ENCODE data around the gene DEGS2.
"Not testable (repeated sequence)": the region's sequence is repeated elsewhere in the genome, so short reads cannot be mapped to it uniquely, and the experiment has no call there.

Gene DEGS2
- 0 to 0.38 (median 0) reads per million in 9 experiments for total RNA-seq

DNA sequence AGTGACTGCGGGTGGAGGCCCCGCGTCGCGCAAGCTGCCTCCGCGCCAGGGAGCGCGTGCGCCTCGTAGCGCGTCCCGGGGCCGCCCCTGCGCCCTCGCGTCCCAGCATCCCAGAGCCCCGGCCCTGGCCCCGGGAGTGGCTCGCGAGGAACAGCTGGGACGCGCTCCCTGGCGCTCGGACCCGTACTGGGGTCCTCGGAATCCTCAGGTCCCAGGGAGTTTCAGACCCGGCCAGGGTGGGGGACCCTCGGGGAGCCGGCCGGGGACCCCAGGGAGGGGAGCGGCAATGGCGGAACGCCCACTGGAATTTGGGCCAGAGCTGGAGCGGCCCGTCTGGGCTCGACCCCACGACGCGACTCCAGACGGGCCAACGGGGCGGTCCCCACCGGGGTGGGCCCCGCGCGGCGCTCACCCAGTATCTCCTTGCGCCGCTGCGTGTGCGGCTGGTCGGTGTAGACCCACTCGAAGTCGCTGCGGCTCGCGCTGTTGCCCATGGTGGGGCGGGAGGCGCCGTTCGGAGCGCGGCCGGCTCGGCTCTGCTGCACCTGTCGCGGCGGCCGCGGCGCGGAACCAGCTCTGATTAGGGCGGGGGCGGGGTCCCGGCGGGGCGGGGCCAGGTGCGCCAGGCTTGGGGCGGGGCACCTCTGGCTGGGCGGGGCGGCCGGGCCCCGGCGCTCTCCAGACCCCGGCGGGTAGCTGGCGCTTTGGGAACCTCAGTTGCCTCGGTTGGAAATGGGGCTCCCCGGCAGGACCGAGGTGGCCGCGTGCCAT is at the start of gene DEGS2:
Gene DEGS2 (minus strand): TSS at position 552 of the 771 bp plus-strand sequence. CDS start 58 bp downstream, at position 494.
- Mint-ChIP-seq H3K36me3 (ENCODE audit: insufficient read depth) (peaks cover 2% of the 10 kb centered on the region), H3K4me1 (ENCODE audit: low read depth in 2 of 2) (no peaks in the 10 kb centered on the region), H3K27ac (no peak within 1 kb of the TSS), H3K4me3 (peak within 1 kb of the TSS; percentile 41 to 48), H3K27me3 (peaks cover 7 to 33% of the 10 kb centered on the region in 2 donors), H3K9me3 (peaks cover 5 to 7% of the 10 kb centered on the region in 2 donors)
- ATAC-seq (replicated peaks) (peak; percentile 79), DNase-seq (no peak)

DNA sequence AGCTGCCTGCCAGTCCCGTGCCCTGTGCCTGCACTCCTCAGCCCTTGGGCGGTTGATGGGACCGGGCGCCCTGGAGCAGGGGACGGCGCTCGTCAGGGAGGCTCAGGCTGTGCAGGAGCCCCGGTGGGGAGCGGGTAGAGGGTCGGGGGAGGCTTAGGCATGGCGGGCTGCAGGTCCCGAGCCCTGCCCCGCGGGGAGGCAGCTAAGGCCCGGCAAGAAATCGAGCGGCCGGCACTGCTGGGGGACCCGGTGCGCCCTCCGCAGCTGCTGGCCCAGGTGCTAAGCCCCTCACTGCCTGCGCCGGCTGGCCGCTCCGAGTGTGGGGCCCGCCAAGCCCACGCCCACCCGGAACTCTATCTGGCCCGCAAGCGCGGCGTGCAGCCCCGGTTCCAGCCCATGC is 48.7 kb upstream of the DEGS2 start:
- H3K36me3 Mint-ChIP-seq (ENCODE audit: insufficient read depth); DNase-seq; H3K27ac Mint-ChIP-seq; H3K4me1 Mint-ChIP-seq (ENCODE audit: low read depth in 2 of 2); H3K27me3 Mint-ChIP-seq; ATAC-seq (replicated peaks); H3K9me3 Mint-ChIP-seq; H3K4me3 Mint-ChIP-seq: not testable (repeated sequence)

DNA sequence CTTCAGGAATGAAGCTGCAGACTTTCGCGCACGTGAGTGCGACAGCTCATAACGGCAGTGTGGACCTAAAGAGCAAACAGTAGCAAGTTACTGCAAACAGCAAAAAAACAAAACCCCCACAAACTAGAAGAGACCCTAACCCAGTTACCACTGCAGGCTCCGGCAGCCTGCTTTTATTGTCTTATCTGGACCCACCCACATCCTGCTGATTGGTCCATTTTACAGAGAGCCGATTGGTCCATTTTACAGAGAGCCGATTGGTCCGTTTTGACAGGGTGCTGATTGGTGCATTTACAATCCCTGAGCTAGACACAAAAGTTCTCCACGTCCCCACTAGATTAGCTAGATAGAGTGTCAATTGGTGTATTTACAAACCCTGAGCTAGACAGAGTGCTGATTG is 48.1 kb upstream of the DEGS2 start:
- H3K4me3 Mint-ChIP-seq; H3K9me3 Mint-ChIP-seq; H3K27me3 Mint-ChIP-seq; DNase-seq; H3K36me3 Mint-ChIP-seq (ENCODE audit: insufficient read depth); ATAC-seq (replicated peaks); H3K27ac Mint-ChIP-seq; H3K4me1 Mint-ChIP-seq (ENCODE audit: low read depth in 2 of 2): not testable (repeated sequence)

DNA sequence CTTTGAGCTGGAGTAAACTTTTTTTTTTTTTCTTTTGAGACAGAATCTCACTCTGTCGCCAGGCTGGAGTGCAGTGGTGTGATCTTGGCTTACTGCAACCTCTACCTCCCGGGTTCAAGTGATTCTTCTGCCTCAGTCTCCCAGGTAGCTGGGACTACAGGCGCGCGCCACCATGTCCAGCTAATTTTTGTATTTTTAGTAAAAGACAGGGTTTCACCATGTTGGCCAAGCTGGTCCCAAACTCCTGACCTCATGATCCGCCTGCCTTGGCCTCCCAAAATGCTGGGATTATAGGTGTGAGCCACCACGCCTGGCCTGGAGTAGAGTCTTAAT is 45.4 kb upstream of the DEGS2 start:
- H3K27me3 Mint-ChIP-seq: not testable (repeated sequence)

DNA sequence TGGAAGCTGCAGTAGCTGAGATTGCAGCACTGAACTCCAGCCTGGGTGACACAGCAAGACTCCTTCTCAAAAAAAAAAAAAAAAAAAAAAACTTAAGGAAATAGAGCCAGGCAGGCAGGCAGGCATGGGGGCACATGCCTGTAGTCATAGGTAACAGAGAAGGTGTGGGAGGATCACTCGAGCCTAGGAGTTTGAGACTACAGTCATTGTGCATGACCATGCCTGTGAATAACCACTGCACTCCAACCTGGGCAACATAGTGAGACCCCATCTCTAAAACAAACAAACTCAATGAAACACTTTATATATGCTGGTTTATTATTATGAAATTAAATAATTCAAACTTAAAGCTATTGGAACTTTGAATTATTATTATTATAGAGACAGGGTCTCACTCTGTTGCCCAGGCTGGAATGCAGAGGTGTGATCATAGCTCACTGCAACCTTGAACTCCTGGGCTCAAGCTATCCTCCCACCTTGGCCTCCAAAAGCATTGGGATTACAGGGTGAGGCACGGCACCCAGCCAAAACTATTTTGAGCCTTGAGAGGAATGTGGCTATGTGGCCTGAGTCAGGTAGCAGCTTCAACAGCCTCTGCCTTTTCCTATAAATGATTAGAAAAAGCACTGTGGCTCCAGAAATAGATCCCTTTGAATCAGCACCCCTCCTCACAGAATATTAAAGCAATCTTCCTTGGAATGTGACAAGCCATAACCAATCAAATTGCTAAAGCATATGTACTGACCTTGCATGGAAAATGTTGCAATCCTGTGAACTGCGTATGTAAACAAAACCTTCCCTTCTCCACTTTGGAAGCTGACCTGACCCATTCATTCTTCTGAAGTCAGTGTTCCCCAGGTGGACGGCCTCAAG is 44.8 kb upstream of the DEGS2 start:
- no peaks in the 10 kb centered on the region for H3K4me1 Mint-ChIP-seq (ENCODE audit: low read depth in 2 of 2)
- DNase-seq (no peak), ATAC-seq (replicated peaks) (no peak)
- no peak overlapping the region for H3K4me3 Mint-ChIP-seq
- H3K27me3 Mint-ChIP-seq: peaks cover 0 to 9% of the 10 kb centered on the region in 2 donors
- peaks cover 3% of the 10 kb centered on the region for H3K36me3 Mint-ChIP-seq (ENCODE audit: insufficient read depth)
- H3K27ac Mint-ChIP-seq: no peak overlapping the region
- H3K9me3 Mint-ChIP-seq: no peaks in the 10 kb centered on the region

More for the DNA sequence above, 45.4 kb upstream of the DEGS2 start:
- H3K27ac Mint-ChIP-seq; H3K4me3 Mint-ChIP-seq; H3K4me1 Mint-ChIP-seq (ENCODE audit: low read depth in 2 of 2); ATAC-seq (replicated peaks); DNase-seq; H3K36me3 Mint-ChIP-seq (ENCODE audit: insufficient read depth); H3K9me3 Mint-ChIP-seq: not testable (repeated sequence)

DNA sequence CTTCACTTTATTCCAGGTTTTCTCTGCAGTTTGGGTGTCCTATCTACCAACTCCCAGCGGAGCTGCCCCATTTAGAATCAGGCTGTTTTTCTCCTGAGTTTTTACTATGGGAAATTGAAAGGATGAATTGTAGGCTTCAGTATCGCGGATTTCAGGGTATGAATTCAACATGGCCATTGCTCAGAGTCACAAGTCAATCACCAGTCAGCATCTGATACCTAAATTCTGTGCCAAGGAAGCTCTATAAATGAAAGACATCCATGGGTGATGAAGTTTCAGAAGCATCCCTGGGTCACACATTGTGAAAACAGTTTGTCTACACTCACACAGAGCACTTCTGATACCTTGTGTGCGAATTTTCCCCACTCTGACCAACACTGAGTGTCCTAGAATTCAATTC is 43.7 kb upstream of the DEGS2 start:
- H3K9me3 Mint-ChIP-seq: no peaks in the 10 kb centered on the region
- H3K4me3 Mint-ChIP-seq: no peak overlapping the region
- no peak for ATAC-seq (replicated peaks)
- peaks cover 3% of the 10 kb centered on the region for H3K36me3 Mint-ChIP-seq (ENCODE audit: insufficient read depth)
- no peaks in the 10 kb centered on the region for H3K4me1 Mint-ChIP-seq (ENCODE audit: low read depth in 2 of 2)
- DNase-seq: no peak
- H3K27ac Mint-ChIP-seq: no peak overlapping the region
- peaks cover 0 to 9% of the 10 kb centered on the region in 2 donors for H3K27me3 Mint-ChIP-seq

DNA sequence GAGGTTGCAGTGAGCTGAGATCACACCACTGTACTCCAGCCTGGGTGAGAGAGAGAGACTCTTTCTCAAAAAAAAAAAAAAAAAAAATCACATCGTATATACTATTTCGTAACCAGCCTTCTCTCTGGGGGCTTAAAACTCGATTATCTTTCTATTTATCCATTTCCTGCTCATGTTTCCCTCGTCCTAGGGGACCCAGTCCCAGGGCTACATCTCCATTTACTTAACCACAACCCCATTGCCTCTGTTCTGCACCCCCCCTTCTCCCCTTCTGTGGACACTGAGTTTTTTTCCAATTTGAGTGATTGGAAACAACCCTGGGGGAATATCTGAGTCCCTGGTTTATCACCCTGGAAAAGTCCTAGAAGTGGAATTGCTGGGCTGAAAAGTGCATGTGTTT is 43.3 kb upstream of the DEGS2 start:
- H3K4me3 Mint-ChIP-seq: no peak overlapping the region

DNA sequence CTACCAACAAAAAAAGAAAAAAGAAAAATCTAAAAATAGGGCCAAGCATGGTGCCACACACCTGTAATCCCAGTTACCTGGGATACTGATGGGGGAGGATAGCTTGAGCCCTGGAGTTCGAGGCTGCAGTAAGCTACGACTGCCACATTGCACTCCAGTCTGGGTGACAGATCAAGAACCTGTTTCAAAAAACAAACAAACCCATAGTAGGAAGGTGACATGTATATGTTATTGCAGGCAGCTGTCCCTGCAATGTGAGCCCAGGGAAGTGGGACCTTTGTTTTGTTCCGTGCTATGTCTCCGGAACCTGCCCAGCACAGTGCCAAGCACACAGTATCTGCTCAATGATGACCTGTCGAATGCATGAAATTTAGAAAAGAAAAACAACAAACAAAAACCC is 42.3 kb upstream of the DEGS2 start:
- Mint-ChIP-seq H3K4me1 (ENCODE audit: low read depth in 2 of 2) (no peaks in the 10 kb centered on the region), H3K27ac (no peak overlapping the region), H3K4me3 (no peak overlapping the region), H3K36me3 (ENCODE audit: insufficient read depth) (peaks cover 3% of the 10 kb centered on the region), H3K9me3 (no peaks in the 10 kb centered on the region), H3K27me3 (peaks cover 0 to 9% of the 10 kb centered on the region in 2 donors)
- DNase-seq (no peak), ATAC-seq (replicated peaks) (no peak)

More for the DNA sequence above, 43.3 kb upstream of the DEGS2 start:
- Mint-ChIP-seq H3K27me3 (peaks cover 0 to 9% of the 10 kb centered on the region in 2 donors), H3K4me1 (ENCODE audit: low read depth in 2 of 2) (no peaks in the 10 kb centered on the region), H3K27ac (no peak overlapping the region), H3K9me3 (no peaks in the 10 kb centered on the region), H3K36me3 (ENCODE audit: insufficient read depth) (peaks cover 3% of the 10 kb centered on the region)
- no peak for ATAC-seq (replicated peaks)
- DNase-seq: no peak

DNA sequence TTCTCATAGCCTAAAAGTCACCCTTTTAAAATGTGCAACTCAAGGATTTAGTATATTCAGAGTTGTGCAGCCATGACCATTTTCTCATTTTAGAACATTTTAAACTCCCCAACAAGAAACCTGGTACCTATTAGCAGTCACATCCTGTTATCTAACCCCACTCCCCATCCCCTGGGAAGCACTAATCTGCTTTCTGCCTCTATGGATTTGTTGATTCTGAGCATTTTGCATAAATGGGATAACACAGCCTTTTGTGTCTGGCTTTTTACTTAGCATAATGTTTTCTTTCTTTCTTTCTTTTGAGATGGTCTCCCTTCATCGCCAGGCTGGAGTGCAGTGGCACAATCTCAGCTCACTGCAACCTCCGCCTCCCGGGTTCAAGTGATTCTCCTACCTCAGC is 40.9 kb upstream of the DEGS2 start:
- Mint-ChIP-seq H3K27ac (no peak overlapping the region), H3K9me3 (no peaks in the 10 kb centered on the region), H3K4me3 (no peak overlapping the region), H3K4me1 (ENCODE audit: low read depth in 2 of 2) (no peaks in the 10 kb centered on the region), H3K36me3 (ENCODE audit: insufficient read depth) (peaks cover 3% of the 10 kb centered on the region), H3K27me3 (peaks cover 0 to 9% of the 10 kb centered on the region in 2 donors)
- ATAC-seq (replicated peaks): no peak
- no peak for DNase-seq

DNA sequence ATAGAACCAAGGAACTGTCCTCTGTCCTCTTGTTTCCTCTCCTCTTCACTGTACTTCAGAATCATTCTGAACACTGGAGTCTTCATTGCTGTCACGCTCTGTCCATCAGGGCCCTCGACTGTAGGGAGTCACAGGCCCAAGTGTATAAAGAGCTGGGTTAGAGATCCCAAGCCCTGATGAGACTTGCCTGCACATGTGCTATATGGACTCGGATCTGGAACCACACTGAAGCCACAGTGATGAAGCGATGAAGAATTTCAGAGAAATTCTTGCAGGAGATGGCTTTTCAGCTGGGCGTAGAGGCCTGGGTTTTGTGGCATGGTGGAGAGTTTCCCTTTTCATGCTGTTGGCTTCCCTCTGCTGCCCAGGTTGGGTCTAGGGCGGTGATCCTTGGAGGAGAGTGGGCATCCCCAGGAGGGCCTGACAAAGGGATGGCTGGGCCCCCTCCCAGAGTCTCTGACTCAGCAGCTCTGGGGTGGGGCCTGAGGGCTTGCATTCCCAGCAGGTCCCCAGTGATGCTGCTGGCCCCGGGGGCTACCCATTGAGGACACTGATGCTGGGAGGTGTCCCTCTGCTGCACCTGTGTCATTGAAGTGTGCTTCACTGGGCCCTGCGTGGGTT is 39.9 kb upstream of the DEGS2 start:
- Mint-ChIP-seq H3K27ac (no peak overlapping the region), H3K4me3 (no peak overlapping the region), H3K27me3 (peaks cover 0 to 9% of the 10 kb centered on the region in 2 donors), H3K36me3 (ENCODE audit: insufficient read depth) (no peaks in the 10 kb centered on the region), H3K9me3 (no peaks in the 10 kb centered on the region), H3K4me1 (ENCODE audit: low read depth in 2 of 2) (peaks cover 0 to under 1% of the 10 kb centered on the region in 2 donors)
- DNase-seq: no peak
- no peak for ATAC-seq (replicated peaks)

DNA sequence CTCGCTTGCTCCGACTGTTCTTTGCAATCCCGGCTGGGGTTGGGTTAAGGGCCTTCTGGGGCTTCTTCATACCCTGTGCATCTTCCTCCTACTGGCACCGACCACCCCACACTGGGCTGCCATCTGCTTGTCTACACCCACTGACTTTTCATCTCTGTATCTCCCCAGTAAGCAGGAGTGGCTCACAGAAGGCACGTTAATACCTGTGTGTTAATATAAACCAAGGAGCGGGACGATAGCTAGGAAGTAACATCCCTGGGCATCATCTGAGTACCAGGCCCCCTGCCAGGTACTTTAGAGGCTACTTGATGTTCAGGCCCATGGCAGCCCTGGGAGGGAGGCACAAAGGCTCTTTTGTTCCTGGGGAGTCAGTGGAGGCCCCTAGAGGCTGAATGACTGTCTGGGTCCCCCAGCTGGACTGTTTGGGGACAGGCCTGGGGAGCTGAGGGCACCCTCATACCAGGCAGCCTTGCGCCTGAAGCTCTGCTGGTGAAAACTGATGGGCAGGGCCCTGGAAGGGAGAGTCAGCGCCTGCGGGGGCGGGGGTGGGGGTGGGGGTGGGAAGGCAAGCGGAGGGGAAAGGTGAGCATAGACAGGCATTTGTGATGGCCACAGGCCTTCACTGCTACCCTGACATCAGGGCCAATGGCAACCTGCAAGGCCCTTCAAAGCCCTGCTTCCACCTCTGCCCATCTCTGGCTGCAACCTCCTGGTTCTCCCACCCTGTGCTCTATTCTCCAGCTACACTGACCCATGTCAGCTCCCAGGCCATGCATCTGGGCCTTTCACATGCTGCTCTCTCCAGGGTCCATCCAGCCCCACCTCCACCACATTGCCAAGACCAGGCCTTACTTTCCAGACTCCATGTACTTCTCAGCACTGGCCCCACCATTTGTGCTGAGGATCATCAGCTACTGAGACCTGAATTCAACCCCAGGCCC is 34.2 kb upstream of the DEGS2 start:
- H3K4me3 Mint-ChIP-seq: peak overlapping the region; percentile 72 to 80
- peak; percentile 3 for ATAC-seq (replicated peaks)
- no peaks in the 10 kb centered on the region for H3K9me3 Mint-ChIP-seq
- peaks cover 7 to 12% of the 10 kb centered on the region in 2 donors for H3K4me1 Mint-ChIP-seq (ENCODE audit: low read depth in 2 of 2)
- H3K27me3 Mint-ChIP-seq: no peaks in the 10 kb centered on the region
- no peaks in the 10 kb centered on the region for H3K36me3 Mint-ChIP-seq (ENCODE audit: insufficient read depth)
- H3K27ac Mint-ChIP-seq: peak overlapping the region; percentile 81 to 91
- peak in 1 of 3 experiments; percentile 10 for DNase-seq

DNA sequence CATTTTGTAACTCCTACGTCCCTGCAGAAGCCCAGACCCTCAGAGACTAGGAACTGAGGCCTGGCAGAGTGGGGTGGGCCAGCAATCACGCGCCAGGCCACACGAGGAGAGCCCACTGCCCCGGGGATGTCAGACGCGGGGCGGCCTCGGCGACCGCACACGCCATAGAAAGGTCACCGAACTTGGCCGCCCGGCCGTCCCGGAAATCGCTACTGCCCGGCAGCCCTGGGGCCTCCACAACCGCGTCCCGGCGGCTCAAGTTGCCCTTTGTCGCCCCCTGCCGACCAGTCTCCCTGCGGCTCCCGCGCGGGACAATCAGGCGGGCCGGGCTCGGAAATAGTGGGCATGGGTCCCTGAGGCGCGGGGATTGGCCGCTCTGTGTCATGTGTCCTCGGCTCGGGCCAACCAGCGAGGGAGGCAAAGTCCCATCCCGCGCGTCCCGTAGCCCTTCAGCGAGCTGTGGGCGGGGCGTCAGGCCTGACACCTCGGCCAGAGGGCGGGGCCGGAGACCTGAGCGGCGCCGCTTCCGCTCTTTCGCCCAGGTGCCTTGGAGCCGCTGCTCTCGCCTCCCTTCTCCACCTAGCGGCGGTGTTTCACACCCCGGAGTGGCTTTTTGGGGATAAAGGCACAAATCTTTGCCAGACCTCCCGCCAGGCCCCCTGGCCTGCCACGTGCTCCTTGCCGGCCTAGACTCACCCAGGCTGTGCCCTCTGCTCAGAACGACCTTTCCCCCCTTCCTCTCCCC is 33.4 kb upstream of the DEGS2 start:
- no peaks in the 10 kb centered on the region for H3K36me3 Mint-ChIP-seq (ENCODE audit: insufficient read depth)

More for the DNA sequence above, 33.4 kb upstream of the DEGS2 start:
- H3K4me1 Mint-ChIP-seq (ENCODE audit: low read depth in 2 of 2): peaks cover 7 to 12% of the 10 kb centered on the region in 2 donors
- H3K4me3 Mint-ChIP-seq: peak overlapping the region; percentile 72 to 80
- peak; percentile 98 to 99 (median 99) for DNase-seq
- no peaks in the 10 kb centered on the region for H3K9me3 Mint-ChIP-seq
- peak; percentile 98 for ATAC-seq (replicated peaks)
- H3K27me3 Mint-ChIP-seq: no peaks in the 10 kb centered on the region
- peak overlapping the region; percentile 81 to 91 for H3K27ac Mint-ChIP-seq

All from effector memory CD8-positive, alpha-beta T cell (primary cell).